Transverse colon (tissue), 4 donors: Measurements from ENCODE around the gene ARHGEF16. TPM values are rescaled to one million over a fixed set of nuclear protein-coding genes. Genes with fewer than 3 reads are reported as not detected.

Experiments
- DNase-seq: peaks from one replicate; pipeline ENCODE4 v3.0.0-alpha.2; 2019
- H3K27ac ChIP-seq, 4 donors: fragments of 200-600 bp; sonication (generic); 2 replicates each; pipeline ENCODE4 v1.5.1; 2016 to 2018; ENCODE audit warnings: inconsistent platforms in 4 of 4
- H3K27me3 ChIP-seq: fragments of 200-600 bp; sonication (generic); 2 replicates; pipeline ENCODE4 v1.5.1; 2017; ENCODE audit warnings: inconsistent platforms
- H3K36me3 ChIP-seq, 4 donors: fragments of 200-600 bp; sonication (generic); 2 replicates each; pipeline ENCODE4 v1.5.1; 2017 to 2019; ENCODE audit warnings: inconsistent platforms in 4 of 4
- H3K4me1 ChIP-seq, 4 donors: fragments of 200-600 bp; sonication (generic); 2 replicates each; pipeline ENCODE4 v1.5.1; 2017 to 2020; ENCODE audit warnings: inconsistent platforms in 4 of 4
- H3K4me3 ChIP-seq, 4 donors: fragments of 200-600 bp; sonication (generic); 1 replicate in 1 of 4; 2 replicates in 3 of 4; pipeline versions ENCODE4 v1.5.1 to v1.6.1; 2017 to 2019; ENCODE audit warnings: inconsistent platforms in 4 of 4
- H3K9me3 ChIP-seq, 2 donors: fragments of 200-600 bp; sonication (generic); 2 replicates each; pipeline ENCODE4 v1.5.1; 2017 to 2019; ENCODE audit warnings: inconsistent platforms in 2 of 2
- EP300 ChIP-seq: sonication (generic); formaldehyde crosslinking; IDR thresholded peaks from one replicate; pipeline ENCODE4 v1.6.1; 2017; ENCODE audit warnings: antibody characterized with exemption, low read depth
- POLR2A ChIP-seq: fragments of 450-650 bp; IDR thresholded peaks from one replicate; pipeline ENCODE4 v1.6.1; 2016; ENCODE audit warnings: antibody characterized with exemption, mild to moderate bottlenecking, moderate library complexity
- POLR2AphosphoS5 ChIP-seq, 3 donors: sonication (generic); formaldehyde crosslinking; IDR thresholded peaks; one replicate each; pipeline ENCODE4 v1.6.1; 2016; ENCODE audit warnings: antibody characterized with exemption in 3 of 3
- WGBS, 2 donors: methylation state at CpG; one replicate each; pipeline ENCODE4 v1.1.5; 2018; ENCODE audit warnings: low coverage in 1 of 2; 5-methylcytosine and 5-hydroxymethylcytosine counted together
- in situ Hi-C, 4 donors: fragments of 200-750 bp; cut with MboI; loops; one replicate each; pipeline versions ENCODE4 v1.15.0 to v1.15.1; 2017; ENCODE audit warnings: low sequenced_read_pairs in 3 of 4, low pct_ligation_motif_present in 1 of 4, low pct_unique_long_range_greater_than_20kb in 1 of 4
- intact Hi-C: fragments of 100-400 bp; cut with DNase I; formaldehyde crosslinking; loops from one replicate; pipeline ENCODE4 v1.15.1; 2023; ENCODE audit warnings: low total_unique reads
- total RNA-seq, 4 donors: library from RNA; depleted of rRNA; stranded (reverse); fragments of >200 nt; gene quantifications; one replicate each; pipeline ENCODE4 v1.1.0, GENCODE V29; 2016
- TF ChIP-seq, protein P1 (sequence below), 5 experiments: fragments of 200-600 bp in 3 of 5; fragments of 450-650 bp in 2 of 5; sonication (generic) in 3 of 5; IDR thresholded peaks; 1 replicate in 2 of 5; 2 replicates in 3 of 5; pipeline ENCODE4 v1.5.1; 2016 to 2017; ENCODE audit warnings: antibody characterized with exemption in 5 of 5, inconsistent platforms in 3 of 5, mild to moderate bottlenecking in 2 of 5, moderate library complexity in 1 of 5

Gene ARHGEF16
- total RNA-seq, 4 donors from 2014 or later: 104 to 240 (median 145) TPM

DNA sequence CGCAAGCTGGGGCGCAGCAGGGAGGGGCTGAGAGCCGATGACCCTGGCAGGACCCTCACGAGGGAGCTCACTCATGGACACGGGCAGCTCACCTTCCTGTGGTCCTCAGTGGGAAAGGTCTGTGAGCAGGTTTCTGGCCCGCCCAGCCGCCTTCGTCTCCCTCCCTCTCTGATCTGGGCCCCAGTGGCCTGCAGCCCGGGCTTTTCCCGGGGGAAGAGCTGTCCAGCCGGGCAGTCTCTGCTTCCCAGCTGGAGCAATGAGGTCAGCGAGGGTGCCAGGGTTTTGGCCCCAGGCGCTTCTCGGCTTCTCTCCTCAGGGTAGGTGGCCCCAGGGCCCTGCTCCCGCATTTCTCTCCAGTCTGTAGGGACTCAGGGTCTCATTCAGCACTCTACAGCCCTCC, 22.2 kb upstream of the ARHGEF16 start:
- DNase-seq: no peak
- in situ Hi-C loops (loop anchor here in 2 of 4 donors (25.0 kb wide), 2 partner anchors 420 to 595 kb away; partner anchors contain the start of gene ACTRT2 (in 2 of the 2)), intact Hi-C loops (no loop called here)
- Histone ChIP-seq H3K36me3 (no peaks in the 10 kb centered on the region), H3K4me3 (no peak overlapping the region), H3K9me3 (no peaks in the 10 kb centered on the region), H3K27ac (no peak overlapping the region), H3K4me1 (no peaks in the 10 kb centered on the region), H3K27me3 (no peaks in the 10 kb centered on the region)
- 50 to 78% methylated on average over 1 to 15 of the region's 15 CpGs for WGBS, 2 donors
- TF ChIP-seq, protein P1, sequence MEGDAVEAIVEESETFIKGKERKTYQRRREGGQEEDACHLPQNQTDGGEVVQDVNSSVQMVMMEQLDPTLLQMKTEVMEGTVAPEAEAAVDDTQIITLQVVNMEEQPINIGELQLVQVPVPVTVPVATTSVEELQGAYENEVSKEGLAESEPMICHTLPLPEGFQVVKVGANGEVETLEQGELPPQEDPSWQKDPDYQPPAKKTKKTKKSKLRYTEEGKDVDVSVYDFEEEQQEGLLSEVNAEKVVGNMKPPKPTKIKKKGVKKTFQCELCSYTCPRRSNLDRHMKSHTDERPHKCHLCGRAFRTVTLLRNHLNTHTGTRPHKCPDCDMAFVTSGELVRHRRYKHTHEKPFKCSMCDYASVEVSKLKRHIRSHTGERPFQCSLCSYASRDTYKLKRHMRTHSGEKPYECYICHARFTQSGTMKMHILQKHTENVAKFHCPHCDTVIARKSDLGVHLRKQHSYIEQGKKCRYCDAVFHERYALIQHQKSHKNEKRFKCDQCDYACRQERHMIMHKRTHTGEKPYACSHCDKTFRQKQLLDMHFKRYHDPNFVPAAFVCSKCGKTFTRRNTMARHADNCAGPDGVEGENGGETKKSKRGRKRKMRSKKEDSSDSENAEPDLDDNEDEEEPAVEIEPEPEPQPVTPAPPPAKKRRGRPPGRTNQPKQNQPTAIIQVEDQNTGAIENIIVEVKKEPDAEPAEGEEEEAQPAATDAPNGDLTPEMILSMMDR (IDR thresholded peaks at IDR 0.05): no peak
- TF ChIP-seq POLR2AphosphoS5 (IDR thresholded peaks at IDR 0.05): no peak
- TF ChIP-seq POLR2A: no peak
- TF ChIP-seq EP300: no peak

DNA sequence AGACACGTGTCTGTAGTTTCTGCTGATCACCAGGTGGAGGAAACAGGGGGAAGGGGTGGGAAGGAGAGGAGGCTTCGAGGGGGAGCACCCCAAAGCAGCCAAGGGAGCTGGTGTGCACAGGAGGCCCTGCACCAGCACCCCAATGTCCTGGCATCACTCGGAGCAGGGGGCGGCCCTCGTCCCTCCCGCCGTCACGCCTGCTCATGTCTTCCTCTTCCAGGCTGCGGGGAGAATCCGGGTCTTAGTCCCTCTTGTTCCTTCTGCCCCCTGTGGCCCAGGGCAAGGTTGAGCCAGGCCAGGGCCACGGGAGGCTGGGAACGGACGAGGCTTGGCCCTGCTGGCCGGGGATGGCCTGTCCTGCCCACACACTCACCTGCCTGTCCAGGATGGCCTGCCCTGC, 21.4 kb upstream of the ARHGEF16 start:
- no peak overlapping the region for H3K27ac ChIP-seq
- TF ChIP-seq POLR2A: no peak
- TF ChIP-seq, protein P1 (IDR thresholded peaks at IDR 0.05): no peak
- no peak for TF ChIP-seq EP300
- no peak for TF ChIP-seq POLR2AphosphoS5 (IDR thresholded peaks at IDR 0.05)
- no peaks in the 10 kb centered on the region for H3K27me3 ChIP-seq
- in situ Hi-C loops (loop anchor here in 2 of 4 donors (25.0 kb wide), 2 partner anchors 421 to 596 kb away; partner anchors contain the start of gene ACTRT2 (in 2 of the 2)), intact Hi-C loops (no loop called here)
- no peaks in the 10 kb centered on the region for H3K9me3 ChIP-seq
- no peak overlapping the region for H3K4me3 ChIP-seq
- no peaks in the 10 kb centered on the region for H3K36me3 ChIP-seq
- DNase-seq: no peak
- no peaks in the 10 kb centered on the region for H3K4me1 ChIP-seq
- WGBS, 2 donors: 89 to 94% methylated on average over 7 to 14 of the region's 14 CpGs

DNA sequence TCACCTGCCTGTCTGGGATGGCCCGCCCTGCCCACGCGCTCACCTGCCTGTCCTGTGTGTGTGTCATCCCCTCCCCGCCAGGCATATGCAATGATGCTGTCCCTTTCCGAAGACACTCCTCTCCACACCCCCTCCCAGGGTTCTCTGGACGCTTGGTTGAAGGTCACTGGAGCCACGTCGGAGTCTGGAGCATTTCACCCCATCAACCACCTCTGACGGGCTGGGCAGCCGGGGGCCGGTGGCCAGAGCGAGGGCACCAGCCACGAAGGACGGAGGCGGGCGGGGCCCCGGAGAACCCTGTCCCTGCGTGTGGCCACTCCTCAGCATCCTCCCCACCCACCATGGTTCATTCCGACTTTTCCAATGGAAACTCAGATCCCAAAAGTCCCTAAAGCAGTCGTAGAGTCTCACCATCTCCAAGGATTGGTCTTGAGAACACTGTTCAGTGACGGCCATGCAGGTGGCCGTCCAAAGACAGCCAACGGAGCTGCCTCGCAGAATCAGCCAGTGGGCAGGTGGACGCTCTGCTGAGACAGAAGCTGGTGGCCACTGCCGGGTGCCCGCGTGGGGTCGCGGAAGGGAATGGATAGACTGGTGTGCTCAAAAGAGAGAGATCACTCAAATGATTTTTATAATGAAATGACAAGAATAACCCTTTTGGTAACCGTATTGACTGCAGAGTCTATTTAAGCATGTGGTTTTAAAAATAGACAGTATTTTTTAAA, 20.7 kb upstream of the ARHGEF16 start:
- no peak for DNase-seq

More for the DNA sequence above, 20.7 kb upstream of the ARHGEF16 start:
- Histone ChIP-seq H3K27me3 (no peaks in the 10 kb centered on the region), H3K9me3 (no peaks in the 10 kb centered on the region), H3K36me3 (no peaks in the 10 kb centered on the region), H3K4me3 (no peak overlapping the region), H3K4me1 (no peaks in the 10 kb centered on the region), H3K27ac (no peak overlapping the region)
- 87 to 96% methylated on average over 12 to 31 of the region's 31 CpGs for WGBS, 2 donors
- TF ChIP-seq, protein P1 (IDR thresholded peaks at IDR 0.05): no peak
- no peak for TF ChIP-seq POLR2AphosphoS5 (IDR thresholded peaks at IDR 0.05)
- TF ChIP-seq POLR2A: no peak
- no peak for TF ChIP-seq EP300
- in situ Hi-C loops (loop anchor here in 2 of 4 donors (25.0 kb wide), 2 partner anchors 421 to 596 kb away; partner anchors contain the start of gene ACTRT2 (in 2 of the 2)), intact Hi-C loops (no loop called here)
